Hindlimb muscle (tissue), 1 donor: ENCODE results near the gene SSBP3. TPM values are rescaled to one million over a fixed set of nuclear protein-coding genes. Genes with fewer than 3 reads are reported as not detected.
"Not testable (repeated sequence)": the region's sequence is repeated elsewhere in the genome, so short reads cannot be mapped to it uniquely, and the experiment has no call there.

Experiments
- DNase-seq: peaks from one replicate; pipeline ENCODE4 v3.0.0-alpha.2; 2013
- polyA plus RNA-seq: library from polyadenylated mRNA; unstranded; fragments of 120-200 nt; gene quantifications from one replicate; pipeline ENCODE4 v1.2.1, GENCODE V29; 2013; ENCODE audit not compliant: insufficient read length

Gene SSBP3
- polyA plus RNA-seq, 1 donor = 67.2 TPM

DNA sequence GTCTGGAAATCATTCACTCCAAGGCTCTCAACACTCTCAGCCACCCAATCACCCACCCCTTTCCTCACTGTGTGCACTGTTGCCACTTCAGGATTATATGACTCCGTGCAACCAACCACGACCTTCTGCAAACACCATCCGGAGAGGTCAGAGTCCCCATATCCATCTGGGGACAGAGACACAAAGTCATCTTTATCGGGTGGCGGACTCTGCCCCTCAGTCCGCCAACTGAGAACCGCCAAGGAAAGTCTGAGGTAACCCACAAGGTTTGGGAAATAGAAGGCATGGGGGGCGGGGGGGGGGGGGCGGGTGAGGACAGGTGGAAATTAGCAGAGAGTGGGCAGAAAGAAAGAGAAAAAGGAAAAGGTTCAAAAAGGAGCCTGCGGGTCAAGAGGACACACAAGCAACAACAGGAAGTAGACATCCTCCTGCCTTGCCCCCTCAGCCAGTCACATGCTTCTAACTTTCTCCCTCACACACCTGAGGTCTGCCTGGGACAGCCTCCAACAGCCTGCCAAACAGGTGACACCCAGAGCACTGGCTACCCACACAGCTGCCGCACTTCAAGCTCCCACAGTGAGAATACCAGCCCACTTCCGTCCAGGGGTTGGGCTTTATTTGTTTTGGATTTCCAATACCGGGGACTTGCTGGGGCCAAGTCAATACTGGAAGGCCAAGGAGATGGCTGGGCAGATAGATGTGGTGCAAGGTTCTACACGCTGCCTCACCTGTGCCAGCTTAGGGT, 58.1 kb downstream of the SSBP3 start:
- no peak for DNase-seq

- DNase-seq = no peak
These were observed 58.8 kb downstream of the SSBP3 start for GRCh38 chr1:54347261-54347954.

- DNase-seq = not testable (repeated sequence)
These were observed 60.6 kb downstream of the SSBP3 start for GRCh38 chr1:54345548-54345947.

GRCh38 chr1:54345116-54345515, 61.1 kb downstream of the SSBP3 start:
- no peak for DNase-seq

- no peak for DNase-seq
These were observed 63.2 kb downstream of the SSBP3 start for GRCh38 chr1:54342742-54343687.

DNA sequence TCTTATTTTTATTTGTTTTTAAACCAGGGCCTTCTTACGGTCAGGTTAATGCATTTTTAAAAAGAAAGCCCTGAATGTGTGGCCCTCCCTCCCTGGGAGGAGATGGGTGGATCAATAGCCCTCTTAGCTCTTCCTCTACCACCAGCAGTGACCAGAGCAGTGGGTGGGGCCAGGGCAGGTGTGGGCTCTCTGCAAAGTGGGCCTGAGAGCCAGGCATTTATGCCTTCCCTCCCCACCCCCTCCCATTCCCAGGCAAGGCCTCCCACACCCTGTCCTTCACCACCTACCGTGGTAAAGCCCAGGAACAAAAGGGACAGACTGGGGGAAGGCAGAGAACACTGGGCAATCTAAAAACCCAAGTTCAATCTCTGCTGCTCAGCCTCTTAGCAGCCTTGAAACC, 63.9 kb downstream of the SSBP3 start:
- DNase-seq = no peak

DNA sequence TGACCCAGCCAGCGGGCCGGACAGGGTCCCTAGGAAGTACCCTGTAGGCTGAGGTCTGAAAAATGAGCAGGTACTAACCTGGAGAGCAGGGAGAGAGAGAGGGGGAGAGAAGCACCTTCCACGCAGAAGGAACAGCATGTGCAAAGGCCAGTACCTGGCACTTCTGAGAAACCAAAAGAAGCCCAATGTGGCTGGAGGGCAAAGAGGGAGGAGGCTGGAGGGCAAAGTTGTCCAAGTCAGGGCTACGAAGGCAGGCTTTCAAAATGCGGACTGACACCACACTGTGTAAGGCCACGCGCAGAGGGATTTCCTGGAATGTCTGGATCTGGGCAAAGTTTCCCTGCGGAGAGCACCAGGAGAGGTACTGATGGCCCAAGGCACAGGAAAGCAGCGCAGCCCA, 64.4 kb downstream of the SSBP3 start:
- no peak for DNase-seq

- no peak for DNase-seq
These were observed 65.3 kb downstream of the SSBP3 start for GRCh38 chr1:54340878-54341277.

- no peak for DNase-seq
These were observed 65.8 kb downstream of the SSBP3 start for GRCh38 chr1:54340434-54340833.

DNA sequence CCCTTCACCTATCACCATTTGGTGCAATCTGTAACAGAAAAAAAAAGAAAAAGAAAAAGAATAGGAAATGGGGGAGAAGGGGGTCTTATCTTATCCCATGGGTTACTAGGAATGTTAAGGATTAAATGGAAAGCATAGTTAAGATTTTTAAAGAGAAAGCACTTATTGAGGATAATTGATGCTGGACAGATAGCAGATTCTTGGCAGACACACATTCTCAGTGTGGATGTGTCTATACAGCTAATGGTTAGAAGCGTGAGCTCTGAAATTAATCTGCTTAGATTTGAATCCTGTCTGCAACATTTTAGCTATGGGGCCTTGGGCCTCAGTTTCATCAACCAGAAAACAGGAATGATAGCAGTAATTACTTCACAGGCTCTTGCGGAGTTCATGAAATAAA, 67.1 kb downstream of the SSBP3 start:
- no peak for DNase-seq

DNA sequence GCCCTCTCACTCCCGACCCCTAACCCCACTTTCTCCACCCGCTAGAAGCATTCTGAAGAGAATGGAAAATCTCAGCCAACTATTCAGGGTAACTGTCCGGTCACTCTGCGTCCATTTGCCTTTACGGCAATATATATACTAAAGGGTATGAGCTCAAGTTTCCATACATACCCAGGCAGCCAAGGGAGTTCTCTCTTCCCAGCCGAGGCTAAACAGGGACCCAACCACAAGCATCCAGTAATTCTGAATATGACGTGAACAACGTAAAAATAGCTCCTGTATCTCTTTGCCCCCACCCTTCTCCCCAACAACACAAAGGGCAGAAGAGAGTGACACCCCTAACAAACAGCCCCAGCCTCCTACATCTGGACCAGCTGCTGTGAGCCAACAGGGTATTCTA, 67.7 kb downstream of the SSBP3 start:
- DNase-seq = no peak

- no peak for DNase-seq
These were observed 68.3 kb downstream of the SSBP3 start for GRCh38 chr1:54337928-54338327.

- DNase-seq = no peak
These were observed 69.2 kb downstream of the SSBP3 start for GRCh38 chr1:54337034-54337433.

GRCh38 chr1:54336116-54336515, 70.1 kb downstream of the SSBP3 start:
- no peak for DNase-seq

GRCh38 chr1:54335755-54336108, 70.5 kb downstream of the SSBP3 start:
- peak; percentile 81 for DNase-seq

DNA sequence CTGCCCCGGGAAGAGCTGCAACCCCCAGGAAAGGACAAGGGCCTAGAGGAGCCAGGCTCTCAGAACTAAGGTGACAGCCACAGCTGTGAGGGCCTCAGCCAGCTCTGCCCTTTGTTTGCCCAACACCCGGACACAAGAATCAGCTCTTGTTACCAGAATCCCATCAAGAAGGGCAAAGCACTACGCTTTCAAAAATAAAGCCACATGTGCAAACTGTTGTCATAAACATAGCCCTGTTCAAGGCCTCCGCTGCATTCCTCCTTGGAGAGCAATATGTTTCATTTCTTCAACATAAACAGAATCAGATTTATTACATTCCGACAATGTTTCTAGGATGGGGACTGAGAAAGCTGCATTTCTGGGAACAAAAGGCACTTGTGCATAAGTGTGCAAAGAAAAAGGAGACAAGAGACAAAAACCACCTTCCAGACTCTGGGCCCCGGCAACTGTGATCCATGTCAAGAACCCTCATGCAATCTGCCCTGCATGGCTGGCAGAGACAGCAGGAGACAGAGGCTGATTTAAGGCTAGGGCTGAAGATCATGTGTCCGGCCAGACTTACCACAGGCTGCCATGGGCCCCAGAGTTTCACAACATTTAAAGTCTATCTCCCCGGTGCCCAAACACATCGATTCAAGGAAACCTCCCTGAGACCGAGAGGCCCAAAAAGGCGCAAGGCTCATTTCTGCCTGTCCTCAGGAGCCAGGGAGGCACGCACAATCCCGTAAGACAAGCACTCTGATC, 71.0 kb downstream of the SSBP3 start:
- DNase-seq = no peak

- no peak for DNase-seq
These were observed 73.2 kb downstream of the SSBP3 start for GRCh38 chr1:54332781-54333585.

GRCh38 chr1:54331843-54332463, 74.2 kb downstream of the SSBP3 start:
- no peak for DNase-seq

- no peak for DNase-seq
These were observed 75.0 kb downstream of the SSBP3 start for GRCh38 chr1:54331091-54331772.

GRCh38 chr1:54329312-54330003, 76.7 kb downstream of the SSBP3 start:
- DNase-seq = no peak
